M059J (cell line): ENCODE measurements around the gene ITGAE. TPM values are rescaled to one million over a fixed set of nuclear protein-coding genes. Genes with fewer than 3 reads are reported as not detected.

Source experiments
- DNase-seq: peaks from one replicate; pipeline ENCODE4 v3.0.0-alpha.2; 2012; ENCODE audit warnings: low read depth
- total RNA-seq: library from RNA; depleted of rRNA; stranded (reverse); fragments of >200 nt; shearing (Covaris generic); gene quantifications from 2 replicates; pipeline ENCODE4 v1.2.3, GENCODE V29; 2014; rRNA removed

Gene ITGAE
- total RNA-seq, 1 experiment from 2014 or later = 38.2 TPM

- DNase-seq = peak; percentile 88
Observed at GRCh38 chr17:3667366-3668278, 133.4 kb downstream of the ITGAE start.

GRCh38 chr17:3666516-3666915, 134.5 kb downstream of the ITGAE start:
- no peak for DNase-seq

DNA sequence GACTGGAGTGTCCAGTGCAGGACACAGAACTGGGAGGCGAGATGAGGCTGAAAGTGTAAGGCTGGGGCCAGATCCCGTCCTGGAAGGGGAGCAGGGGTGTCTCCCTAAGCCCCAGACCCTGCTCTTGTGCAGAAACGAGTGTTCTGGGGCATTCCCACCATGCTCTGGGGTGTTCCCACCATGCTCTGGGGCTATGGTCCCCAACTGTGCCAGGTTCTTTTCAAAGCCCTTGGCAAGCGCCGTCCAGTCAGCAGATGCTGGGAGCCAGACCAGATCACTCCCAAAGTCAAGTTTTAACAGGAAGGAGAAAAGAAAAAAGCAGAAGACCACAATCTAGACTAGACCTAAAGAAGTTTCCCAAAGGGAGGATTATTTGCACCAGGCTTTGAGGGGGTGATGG, 135.2 kb downstream of the ITGAE start:
- DNase-seq = no peak

Other genes with a start within 250 kb of the ITGAE start
- gene TRPV3, start 243.4 kb downstream of the ITGAE start, total RNA-seq = 0.66 and 1.4 TPM in 2 replicates
- 0.42 and 1.6 TPM in 2 replicates for gene TRPV1, start 191.8 kb downstream of the ITGAE start, total RNA-seq
- 8.1 and 14.1 TPM in 2 replicates for gene SHPK, start 164.9 kb downstream of the ITGAE start, total RNA-seq
- gene CTNS, start 164.4 kb downstream of the ITGAE start, total RNA-seq = 13.8 and 17.1 TPM in 2 replicates
- 239 and 243 TPM in 2 replicates for gene TAX1BP3, start 132.6 kb downstream of the ITGAE start, total RNA-seq
- 36.5 and 41.5 TPM in 2 replicates for gene EMC6, start 132.4 kb downstream of the ITGAE start, total RNA-seq
- gene P2RX5, start 105.0 kb downstream of the ITGAE start, total RNA-seq = 1.8 and 10.1 TPM in 2 replicates
- gene HASPIN, start 77.3 kb downstream of the ITGAE start, total RNA-seq = 11.4 and 18.3 TPM in 2 replicates
- 13.4 and 24.8 TPM in 2 replicates for gene NCBP3, start 45.1 kb upstream of the ITGAE start, total RNA-seq
- 1.7 and 1.8 TPM in 2 replicates for gene CAMKK1, start 91.9 kb upstream of the ITGAE start, total RNA-seq
- gene P2RX1, start 115.3 kb upstream of the ITGAE start, total RNA-seq = not detected in 2 replicates
- gene ATP2A3, start 163.2 kb upstream of the ITGAE start, total RNA-seq = 0.10 TPM in 1 of 2 replicates, not detected in the other